Activated B cell treated with CpG ODN at 0.5 μM for 24 hours (primary cell): Measurements from ENCODE around the gene MSMP. TPM values are rescaled to one million over a fixed set of nuclear protein-coding genes. Genes with fewer than 3 reads are reported as not detected.
A peak's percentile ranks its signal among the peaks of the same experiment; 100 is the strongest.

Experiments used
- ATAC-seq: fragments of 200-7000 bp; cut with Tn5 transposase; one replicate; pipeline ENCODE4 v1.10.0; 2021; ENCODE audit warnings: low read depth, mild to moderate bottlenecking, moderate library complexity
- CTCF ChIA-PET: fragments of 350-600 bp; sonication (Branson Sonifier 250); formaldehyde crosslinking; loops from one replicate; lab custom pipeline; 2021; ENCODE audit warnings: antibody characterized with exemption; lab: Charles Lee
- POLR2A ChIA-PET: fragments of 350-600 bp; sonication (Branson Sonifier 250); formaldehyde crosslinking; loops from one replicate; lab custom pipeline; 2021; ENCODE audit warnings: antibody characterized with exemption; lab: Charles Lee
- DNase-seq: peaks from one replicate; pipeline ENCODE4 v3.0.0; 2022
- H3K27ac Mint-ChIP-seq: one replicate; pipeline ENCODE4 v1.8.0; 2020; ENCODE audit warnings: mixed read lengths
- H3K27me3 Mint-ChIP-seq: one replicate; pipeline ENCODE4 v1.8.0; 2021; ENCODE audit warnings: mixed read lengths
- H3K36me3 Mint-ChIP-seq: one replicate; pipeline ENCODE4 v1.8.0; 2021; ENCODE audit warnings: low read depth, mixed read lengths
- H3K4me1 Mint-ChIP-seq: one replicate; pipeline ENCODE4 v1.8.0; 2021; ENCODE audit warnings: mixed read lengths
- H3K4me3 Mint-ChIP-seq: one replicate; pipeline ENCODE4 v1.8.0; 2020; ENCODE audit warnings: mild to moderate bottlenecking, mixed read lengths
- H3K9me3 Mint-ChIP-seq: one replicate; pipeline ENCODE4 v1.8.0; 2020; ENCODE audit warnings: mixed read lengths
- CTCF ChIP-seq: fragments of 200-600 bp; IDR thresholded peaks from one replicate; pipeline ENCODE4 v1.8.0; 2022; ENCODE audit warnings: antibody characterized with exemption, mild to moderate bottlenecking
- intact Hi-C: fragments of 100-400 bp; cut with micrococcal nuclease; formaldehyde crosslinking; loops from one replicate; pipeline ENCODE4 v1.15.1; 2024
- total RNA-seq: library from RNA; stranded (reverse); gene quantifications from 2 replicates; pipeline ENCODE4 v1.2.3, GENCODE V29; 2022

Gene MSMP
- total RNA-seq, 1 donor from 2014 or later = 1.2 TPM

GRCh38 chr9:35719546-35719945, 34.5 kb downstream of the MSMP start:
- peak overlapping the region; percentile 32 for H3K4me3 Mint-ChIP-seq
- POLR2A ChIA-PET = interaction anchor here (0.5 to 3.3 kb wide), 12 partner anchors 8 to 114 kb away, joined by 3 to 38 read pairs (median 4); partner anchors contain the start of genes CREB3, SIT1 and TLN1
- H3K27ac Mint-ChIP-seq = peak overlapping the region; percentile 85
- DNase-seq (no peak), ATAC-seq (no peak)
- CTCF ChIA-PET = interaction anchor here (0.8 to 3.1 kb wide), 4 partner anchors 10 to 116 kb away, joined by 3 to 19 read pairs (median 3); no protein-coding TSS in a partner anchor
- H3K27me3 Mint-ChIP-seq = no peaks in the 10 kb centered on the region
- intact Hi-C loops = loop anchor here (1.0 to 5.0 kb wide), 7 partner anchors 9 to 115 kb away; partner anchors contain the start of genes CD72, CREB3 and TLN1
- TF ChIP-seq CTCF = no peak
- H3K4me1 Mint-ChIP-seq = peaks cover 26% of the 10 kb centered on the region
- peaks cover 98% of the 10 kb centered on the region for H3K36me3 Mint-ChIP-seq
- no peaks in the 10 kb centered on the region for H3K9me3 Mint-ChIP-seq

GRCh38 chr9:35718721-35719511, 35.2 kb downstream of the MSMP start:
- ATAC-seq = peak; percentile 98
- Mint-ChIP-seq H3K27me3 (no peaks in the 10 kb centered on the region), H3K4me1 (peaks cover 26% of the 10 kb centered on the region), H3K4me3 (peak overlapping the region; percentile 32), H3K27ac (peak overlapping the region; percentile 85), H3K36me3 (peaks cover 98% of the 10 kb centered on the region), H3K9me3 (no peaks in the 10 kb centered on the region)
- intact Hi-C loops = loop anchor here (1.0 to 5.0 kb wide), 7 partner anchors 9 to 115 kb away; partner anchors contain the start of genes CD72, CREB3 and TLN1
- ChIA-PET CTCF (interaction anchor here (0.8 to 3.1 kb wide), 5 partner anchors 10 to 115 kb away, joined by 3 to 19 read pairs (median 3); no protein-coding TSS in a partner anchor), POLR2A (interaction anchor here (0.5 to 3.3 kb wide), 15 partner anchors 9 to 113 kb away, joined by 3 to 38 read pairs (median 4); partner anchors contain the start of genes ARHGEF39, CCDC107, CREB3 and RMRP)
- peak; percentile 56 for DNase-seq
- TF ChIP-seq CTCF = no peak

- H3K4me3 Mint-ChIP-seq = no peak overlapping the region
- H3K36me3 Mint-ChIP-seq = peaks cover 98% of the 10 kb centered on the region
- POLR2A ChIA-PET = interaction anchor here (1.0 to 3.3 kb wide), 3 partner anchors 14 to 29 kb away, joined by 3 to 38 read pairs (median 3); partner anchors contain the start of genes CREB3 and TLN1
- CTCF ChIA-PET = interaction anchor here (2.0 to 3.1 kb wide), 2 partner anchors 13 to 21 kb away, joined by 6 to 19 read pairs; no protein-coding TSS in a partner anchor
- TF ChIP-seq CTCF = no peak
- peaks cover 26% of the 10 kb centered on the region for H3K4me1 Mint-ChIP-seq
- no peaks in the 10 kb centered on the region for H3K9me3 Mint-ChIP-seq
- H3K27me3 Mint-ChIP-seq = no peaks in the 10 kb centered on the region
- intact Hi-C loops = loop anchor here (5.0 kb wide), 1 partner anchor 35 kb away; no protein-coding TSS in a partner anchor
- peak overlapping the region; percentile 56 for H3K27ac Mint-ChIP-seq
- DNase-seq (no peak), ATAC-seq (no peak)
Observed at GRCh38 chr9:35717132-35717870, 36.8 kb downstream of the MSMP start.

- H3K9me3 Mint-ChIP-seq = no peaks in the 10 kb centered on the region
- POLR2A ChIA-PET = interaction anchor here (1.3 kb wide), 1 partner anchor 16 kb away, joined by 3 read pairs; the partner anchor contains the start of genes CREB3 and TLN1
- CTCF ChIA-PET = interaction anchor here (2.0 to 2.5 kb wide), 2 partner anchors 14 to 20 kb away, joined by 6 to 8 read pairs; no protein-coding TSS in a partner anchor
- peaks cover 26% of the 10 kb centered on the region for H3K4me1 Mint-ChIP-seq
- intact Hi-C loops = loop anchor here (5.0 kb wide), 1 partner anchor 34 kb away; no protein-coding TSS in a partner anchor
- no peak overlapping the region for H3K4me3 Mint-ChIP-seq
- no peaks in the 10 kb centered on the region for H3K27me3 Mint-ChIP-seq
- H3K36me3 Mint-ChIP-seq = peaks cover 98% of the 10 kb centered on the region
- no peak for TF ChIP-seq CTCF
- no peak for DNase-seq
- no peak for ATAC-seq
- H3K27ac Mint-ChIP-seq = no peak overlapping the region
Observed at GRCh38 chr9:35716230-35716629, 37.8 kb downstream of the MSMP start.
